ENCODE results near the gene GAGE13. TPM values are rescaled to one million over a fixed set of nuclear protein-coding genes. Genes with fewer than 3 reads are reported as not detected.
A peak's percentile ranks its signal among the peaks of the same experiment; 100 is the strongest.
"Not testable (repeated sequence)": the region's sequence is repeated elsewhere in the genome, so short reads cannot be mapped to it uniquely, and the experiment has no call there.

GAGE13 gene
- total RNA-seq (not detected), polyA plus RNA-seq (ENCODE audit: insufficient read depth in 1 of 8, insufficient read length in 8 of 8, low replicate concordance in 1 of 8) (not detected)
- long read RNA-seq, donor 1: 0 reads
- long read RNA-seq, donor 2: 0 reads
- long read RNA-seq, donor 3: 0 reads
- long read RNA-seq, donor 4: 0 reads
- long read RNA-seq, donor 5: 0 reads
- long read RNA-seq, donor 6: 0 reads
- long read RNA-seq, donor 7: 0 reads
- long read RNA-seq, donor 8: 0 reads
- long read RNA-seq, donor 9: 0 reads
- long read RNA-seq, donor 10: 0 reads
- long read RNA-seq, donor 11: 0 reads

- H3K4me3 ChIP-seq (ENCODE audit: low read length); H3K27ac ChIP-seq (ENCODE audit: low read length); H3K36me3 ChIP-seq (ENCODE audit: control insufficient read depth, insufficient read depth, low read length); DNase-seq; H3K4me1 ChIP-seq (ENCODE audit: control insufficient read depth, insufficient read depth, low read length); H3K9me3 ChIP-seq (replicated peaks; ENCODE audit: control insufficient read depth, low read depth, low read length); H3K27me3 ChIP-seq (ENCODE audit: control insufficient read depth, insufficient read depth, low read length): not testable (repeated sequence)
- WGBS (ENCODE audit: insufficient coverage): no CpG with 5 or more reads among the region's 16 CpGs
Measured at GRCh38 chrX:49331282-49331681, at the start of gene GAGE13. GAGE13 (plus strand) TSS chrX:49331582; CDS start chrX:49332738, 1,156 bp downstream.

- peak; percentile 73 for DNase-seq
- Histone ChIP-seq H3K27me3 (ENCODE audit: control insufficient read depth, insufficient read depth, low read length) (no peaks in the 10 kb centered on the region), H3K4me1 (ENCODE audit: control insufficient read depth, insufficient read depth, low read length) (no peaks in the 10 kb centered on the region), H3K9me3 (replicated peaks; ENCODE audit: control insufficient read depth, low read depth, low read length) (no peaks in the 10 kb centered on the region), H3K36me3 (ENCODE audit: control insufficient read depth, insufficient read depth, low read length) (no peaks in the 10 kb centered on the region), H3K4me3 (ENCODE audit: low read length) (no peak overlapping the region), H3K27ac (ENCODE audit: low read length) (no peak overlapping the region)
- 32% methylated on average over 9 of the region's 11 CpGs for WGBS (ENCODE audit: insufficient coverage)
Measured at GRCh38 chrX:49282647-49283011, 48.8 kb upstream of the GAGE13 start.

- Histone ChIP-seq H3K27ac (ENCODE audit: low read length) (no peak overlapping the region), H3K9me3 (replicated peaks; ENCODE audit: control insufficient read depth, low read depth, low read length) (no peaks in the 10 kb centered on the region), H3K4me3 (ENCODE audit: low read length) (no peak overlapping the region), H3K36me3 (ENCODE audit: control insufficient read depth, insufficient read depth, low read length) (no peaks in the 10 kb centered on the region), H3K27me3 (ENCODE audit: control insufficient read depth, insufficient read depth, low read length) (no peaks in the 10 kb centered on the region), H3K4me1 (ENCODE audit: control insufficient read depth, insufficient read depth, low read length) (no peaks in the 10 kb centered on the region)
- no peak for DNase-seq
- WGBS (ENCODE audit: insufficient coverage): 50% methylated on average over 1 of the region's 3 CpGs
Measured at GRCh38 chrX:49284212-49284611, 47.2 kb upstream of the GAGE13 start.

GRCh38 chrX:49286136-49286535 is 45.2 kb upstream of the GAGE13 start:
- Histone ChIP-seq H3K9me3 (replicated peaks; ENCODE audit: control insufficient read depth, low read depth, low read length) (no peaks in the 10 kb centered on the region), H3K27ac (ENCODE audit: low read length) (no peak overlapping the region), H3K4me1 (ENCODE audit: control insufficient read depth, insufficient read depth, low read length) (no peaks in the 10 kb centered on the region), H3K36me3 (ENCODE audit: control insufficient read depth, insufficient read depth, low read length) (no peaks in the 10 kb centered on the region), H3K27me3 (ENCODE audit: control insufficient read depth, insufficient read depth, low read length) (no peaks in the 10 kb centered on the region), H3K4me3 (ENCODE audit: low read length) (no peak overlapping the region)
- WGBS (ENCODE audit: insufficient coverage): 88% methylated on average over 17 of the region's 18 CpGs
- no peak for DNase-seq

GRCh38 chrX:49286581-49286980 is 44.8 kb upstream of the GAGE13 start:
- H3K27ac ChIP-seq (ENCODE audit: low read length): no peak overlapping the region
- WGBS (ENCODE audit: insufficient coverage): 77% methylated on average over 4 of the region's 4 CpGs
- H3K36me3 ChIP-seq (ENCODE audit: control insufficient read depth, insufficient read depth, low read length): no peaks in the 10 kb centered on the region
- no peaks in the 10 kb centered on the region for H3K9me3 ChIP-seq (replicated peaks; ENCODE audit: control insufficient read depth, low read depth, low read length)
- no peaks in the 10 kb centered on the region for H3K4me1 ChIP-seq (ENCODE audit: control insufficient read depth, insufficient read depth, low read length)
- no peak for DNase-seq
- H3K4me3 ChIP-seq (ENCODE audit: low read length): no peak overlapping the region
- H3K27me3 ChIP-seq (ENCODE audit: control insufficient read depth, insufficient read depth, low read length): no peaks in the 10 kb centered on the region

GRCh38 chrX:49287665-49288064 is 43.7 kb upstream of the GAGE13 start:
- Histone ChIP-seq H3K4me3 (ENCODE audit: low read length) (no peak overlapping the region), H3K27me3 (ENCODE audit: control insufficient read depth, insufficient read depth, low read length) (no peaks in the 10 kb centered on the region), H3K9me3 (replicated peaks; ENCODE audit: control insufficient read depth, low read depth, low read length) (no peaks in the 10 kb centered on the region), H3K36me3 (ENCODE audit: control insufficient read depth, insufficient read depth, low read length) (no peaks in the 10 kb centered on the region), H3K4me1 (ENCODE audit: control insufficient read depth, insufficient read depth, low read length) (no peaks in the 10 kb centered on the region), H3K27ac (ENCODE audit: low read length) (no peak overlapping the region)
- no peak for DNase-seq
- WGBS (ENCODE audit: insufficient coverage): 89% methylated on average over 1 of the region's 1 CpG

GRCh38 chrX:49290215-49290614 is 41.2 kb upstream of the GAGE13 start:
- Histone ChIP-seq H3K36me3 (ENCODE audit: control insufficient read depth, insufficient read depth, low read length) (no peaks in the 10 kb centered on the region), H3K27ac (ENCODE audit: low read length) (no peak overlapping the region), H3K4me1 (ENCODE audit: control insufficient read depth, insufficient read depth, low read length) (no peaks in the 10 kb centered on the region), H3K9me3 (replicated peaks; ENCODE audit: control insufficient read depth, low read depth, low read length) (no peaks in the 10 kb centered on the region), H3K4me3 (ENCODE audit: low read length) (no peak overlapping the region), H3K27me3 (ENCODE audit: control insufficient read depth, insufficient read depth, low read length) (no peaks in the 10 kb centered on the region)
- WGBS (ENCODE audit: insufficient coverage): 66% methylated on average over 5 of the region's 7 CpGs
- no peak for DNase-seq

GRCh38 chrX:49291615-49292337 is 39.6 kb upstream of the GAGE13 start:
- H3K27me3 ChIP-seq (ENCODE audit: control insufficient read depth, insufficient read depth, low read length): no peaks in the 10 kb centered on the region
- H3K36me3 ChIP-seq (ENCODE audit: control insufficient read depth, insufficient read depth, low read length): no peaks in the 10 kb centered on the region
- H3K4me3 ChIP-seq (ENCODE audit: low read length): no peak overlapping the region
- H3K9me3 ChIP-seq (replicated peaks; ENCODE audit: control insufficient read depth, low read depth, low read length): no peaks in the 10 kb centered on the region
- DNase-seq: peak; percentile 44
- 36% methylated on average over 11 of the region's 11 CpGs for WGBS (ENCODE audit: insufficient coverage)
- H3K4me1 ChIP-seq (ENCODE audit: control insufficient read depth, insufficient read depth, low read length): no peaks in the 10 kb centered on the region
- no peak overlapping the region for H3K27ac ChIP-seq (ENCODE audit: low read length)

- Histone ChIP-seq H3K27ac (ENCODE audit: low read length) (no peak overlapping the region), H3K36me3 (ENCODE audit: control insufficient read depth, insufficient read depth, low read length) (no peaks in the 10 kb centered on the region), H3K4me1 (ENCODE audit: control insufficient read depth, insufficient read depth, low read length) (no peaks in the 10 kb centered on the region), H3K4me3 (ENCODE audit: low read length) (no peak overlapping the region), H3K27me3 (ENCODE audit: control insufficient read depth, insufficient read depth, low read length) (no peaks in the 10 kb centered on the region), H3K9me3 (replicated peaks; ENCODE audit: control insufficient read depth, low read depth, low read length) (no peaks in the 10 kb centered on the region)
- WGBS (ENCODE audit: insufficient coverage): 82% methylated on average over 12 of the region's 17 CpGs
- no peak for DNase-seq
Measured at GRCh38 chrX:49292400-49293362, 38.7 kb upstream of the GAGE13 start.

- not testable (repeated sequence) for H3K4me3 ChIP-seq (ENCODE audit: low read length); H3K27ac ChIP-seq (ENCODE audit: low read length); H3K9me3 ChIP-seq (replicated peaks; ENCODE audit: control insufficient read depth, low read depth, low read length); DNase-seq; H3K4me1 ChIP-seq (ENCODE audit: control insufficient read depth, insufficient read depth, low read length); H3K27me3 ChIP-seq (ENCODE audit: control insufficient read depth, insufficient read depth, low read length); H3K36me3 ChIP-seq (ENCODE audit: control insufficient read depth, insufficient read depth, low read length)
- 65% methylated on average over 3 of the region's 5 CpGs for WGBS (ENCODE audit: insufficient coverage)
Measured at GRCh38 chrX:49299293-49299692, 32.1 kb upstream of the GAGE13 start.
